Kidney (tissue), 14 donors: ENCODE data around the gene HOXB5. TPM values are rescaled to one million over a fixed set of nuclear protein-coding genes. Genes with fewer than 3 reads are reported as not detected.

ENCODE experiments used
- DNase-seq, 5 donors: peaks; one replicate each; pipeline ENCODE4 v3.0.0-alpha.2; 2013 to 2020
- FAIRE-seq: peaks from 2 replicates; lab custom pipeline; 2012; peaks lifted over from hg19 to GRCh38; lab: Jason Lieb, UNC
- H3K27ac ChIP-seq, 2 donors: one replicate each; pipeline ENCODE4 v1.7.0; 2013; ENCODE audit warnings: low read depth in 2 of 2, low read length in 2 of 2, inconsistent platforms in 1 of 2
- H3K27me3 ChIP-seq: one replicate; pipeline ENCODE4 v1.7.1; 2013; ENCODE audit warnings: low read length, inconsistent platforms; ENCODE audit not compliant: control insufficient read depth, insufficient read depth
- H3K36me3 ChIP-seq, 3 donors: one replicate each; pipeline versions ENCODE4 v1.7.0 to v1.7.1; 2013; ENCODE audit warnings: low read length in 3 of 3, control low read depth in 1 of 3, inconsistent platforms in 1 of 3; ENCODE audit not compliant: insufficient read depth in 3 of 3, control insufficient read depth in 2 of 3
- H3K4me1 ChIP-seq, 3 donors: one replicate each; pipeline versions ENCODE4 v1.7.0 to v1.7.1; 2013; ENCODE audit warnings: low read length in 3 of 3, inconsistent platforms in 1 of 3, low read depth in 1 of 3; ENCODE audit not compliant: control insufficient read depth in 2 of 3, insufficient read depth in 2 of 3
- H3K4me3 ChIP-seq, 3 donors: one replicate each; pipeline versions ENCODE4 v1.7.0 to v1.8.1; 2013; ENCODE audit warnings: low read length in 3 of 3, control low read depth in 1 of 3, inconsistent platforms in 1 of 3
- H3K9ac ChIP-seq, 3 donors: one replicate each; pipeline versions ENCODE4 v1.7.0 to v1.7.1; 2013; ENCODE audit warnings: low read length in 3 of 3, control low read depth in 1 of 3, inconsistent platforms in 1 of 3
- H3K9me3 ChIP-seq, 3 donors: one replicate each; pipeline versions ENCODE4 v1.7.0 to v1.7.1; 2013; ENCODE audit warnings: low read length in 3 of 3, control low read depth in 1 of 3, inconsistent platforms in 1 of 3; ENCODE audit not compliant: control insufficient read depth in 2 of 3, insufficient read depth in 1 of 3
- CTCF ChIP-seq: IDR thresholded peaks from 3 replicates; pipeline ENCODE4 v1.5.1; 2012; ENCODE audit warnings: mild to moderate bottlenecking, moderate library complexity, borderline replicate concordance; ENCODE audit not compliant: insufficient read depth; ENCODE audit errors: extremely low read depth
- intact Hi-C: fragments of 100-400 bp; cut with DNase I; formaldehyde crosslinking; loops from one replicate; pipeline ENCODE4 v1.11.1; 2022
- polyA plus RNA-seq: library from polyadenylated mRNA; stranded (reverse); fragments of 350-450 nt; fragmentation: Illumina TruSeq; extraction: RNeasy Lipid Tissue Mini Kit (QIAGEN cat#74804); gene quantifications from one replicate; pipeline ENCODE4 v1.2.3, GENCODE V29; 2014; ENCODE audit warnings: low read depth, low replicate concordance; ENCODE audit not compliant: insufficient read depth
- total RNA-seq: library from RNA; stranded (reverse); fragmentation: NEBNext Ultra II Directional; extraction: Animal tissue kit (Norgen Biotek cat#: 25700); gene quantifications from one replicate; pipeline ENCODE4 v1.2.1, GENCODE V29; 2021
- donor health status: control.
- donor health status: control.
- donor health status: control.
- donor health status: control.
- donor health status: control.
- donor health status: DM: yes; HTN: yes; CAD: no.
- donor health status: Normal renal cell carcinoma (clear cell type).

Gene HOXB5
- total and polyA plus RNA-seq, 2 donors from 2014 or later, result 12.3 to 27.0 TPM

- Histone ChIP-seq H3K27me3 (peaks cover 31% of the 10 kb centered on the region), H3K4me1 (peaks cover 0 to 9% (median 0%) of the 10 kb centered on the region in 3 donors), H3K27ac (peak overlapping the region; percentile 92 to 97), H3K9ac (peak overlapping the region; percentile 12 to 95 (median 27)), H3K4me3 (peak overlapping the region; percentile 28 to 85 (median 32)), H3K9me3 (no peaks in the 10 kb centered on the region), H3K36me3 (no peaks in the 10 kb centered on the region)
- DNase-seq, result peak in 3 of 5 donors; percentile 48 to 68 (median 64)
- TF ChIP-seq CTCF, result no peak
- no peak for FAIRE-seq
- intact Hi-C loops, result no loop called here
Observed at GRCh38 chr17:48617471-48618255, 24.1 kb upstream of the HOXB5 start.

DNA sequence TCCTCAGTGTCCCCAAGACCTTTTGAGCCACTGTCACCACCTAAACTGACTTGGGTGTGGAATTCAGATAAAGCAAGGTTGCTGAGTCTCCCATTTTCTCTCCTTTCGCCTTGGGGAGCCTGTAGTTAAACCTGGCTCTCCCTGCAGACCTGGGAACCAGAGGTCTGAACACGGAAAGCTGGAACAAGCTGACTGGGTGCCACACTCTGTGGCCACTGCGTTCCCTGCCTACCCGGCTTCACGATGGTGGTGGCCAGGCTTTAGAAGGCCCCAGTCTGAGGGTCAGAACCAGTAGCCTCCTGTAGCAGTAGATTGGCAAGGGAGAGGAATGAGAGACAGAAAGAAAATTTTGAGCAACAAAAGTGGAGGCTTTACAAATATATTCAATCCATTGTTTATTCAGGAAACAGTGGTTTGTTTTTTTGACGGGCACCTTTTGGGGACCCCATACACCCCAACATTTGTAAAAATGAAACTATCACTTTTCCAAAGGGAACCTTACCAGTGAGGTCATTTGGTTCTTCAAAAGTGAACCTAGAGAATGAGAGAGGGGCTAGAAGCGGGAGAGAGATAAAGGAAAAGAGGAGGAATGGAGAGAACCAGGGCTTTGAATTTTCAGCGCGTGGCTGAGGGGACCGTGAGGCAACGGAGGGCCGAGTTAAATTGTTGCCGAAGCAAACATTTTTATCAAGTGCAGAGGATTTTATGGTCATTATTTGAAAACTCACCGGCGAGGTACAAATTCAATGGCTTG lies 23.3 kb upstream of the HOXB5 start:
- Histone ChIP-seq H3K36me3 (no peaks in the 10 kb centered on the region), H3K4me1 (peaks cover 0 to 6% (median 0%) of the 10 kb centered on the region in 3 donors), H3K27me3 (peaks cover 24% of the 10 kb centered on the region), H3K27ac (peak overlapping the region; percentile 92 to 97), H3K9ac (peak overlapping the region; percentile 24 to 95 (median 28)), H3K9me3 (no peaks in the 10 kb centered on the region), H3K4me3 (peak overlapping the region; percentile 11 to 85 (median 26))
- peak in 3 of 5 donors; percentile 19 to 53 (median 21) for DNase-seq
- intact Hi-C loops, result no loop called here
- no peak for TF ChIP-seq CTCF
- FAIRE-seq, result no peak

GRCh38 chr17:48615963-48616716 lies 22.6 kb upstream of the HOXB5 start:
- Histone ChIP-seq H3K27me3 (peaks cover 21% of the 10 kb centered on the region), H3K9me3 (no peaks in the 10 kb centered on the region), H3K27ac (peak overlapping the region; percentile 92 to 97), H3K36me3 (no peaks in the 10 kb centered on the region), H3K4me1 (peaks cover 0 to 9% (median 0%) of the 10 kb centered on the region in 3 donors), H3K4me3 (peak overlapping the region; percentile 26 to 85 (median 59)), H3K9ac (peak overlapping the region; percentile 24 to 95 (median 48))
- TF ChIP-seq CTCF, result no peak
- intact Hi-C loops, result no loop called here
- DNase-seq, result peak in 3 of 5 donors; percentile 21 to 72 (median 59)
- FAIRE-seq, result no peak
